Measurements from ENCODE around the gene RNU6-8. TPM values are rescaled to one million over a fixed set of nuclear protein-coding genes. Genes with fewer than 3 reads are reported as not detected.
A peak's percentile ranks its signal among the peaks of the same experiment; 100 is the strongest.

RNU6-8 gene
- polyA plus RNA-seq, 1 experiment = not detected

GRCh38 chr14:32249780-32250179 lies 46.7 kb upstream of the RNU6-8 start:
- ChIA-PET POLR2A (no interaction called here), CTCF (no interaction called here)
- H3K9me3 ChIP-seq (ENCODE audit: control insufficient read depth, insufficient read depth, low read length) = no peaks in the 10 kb centered on the region
- TF ChIP-seq, protein P1, sequence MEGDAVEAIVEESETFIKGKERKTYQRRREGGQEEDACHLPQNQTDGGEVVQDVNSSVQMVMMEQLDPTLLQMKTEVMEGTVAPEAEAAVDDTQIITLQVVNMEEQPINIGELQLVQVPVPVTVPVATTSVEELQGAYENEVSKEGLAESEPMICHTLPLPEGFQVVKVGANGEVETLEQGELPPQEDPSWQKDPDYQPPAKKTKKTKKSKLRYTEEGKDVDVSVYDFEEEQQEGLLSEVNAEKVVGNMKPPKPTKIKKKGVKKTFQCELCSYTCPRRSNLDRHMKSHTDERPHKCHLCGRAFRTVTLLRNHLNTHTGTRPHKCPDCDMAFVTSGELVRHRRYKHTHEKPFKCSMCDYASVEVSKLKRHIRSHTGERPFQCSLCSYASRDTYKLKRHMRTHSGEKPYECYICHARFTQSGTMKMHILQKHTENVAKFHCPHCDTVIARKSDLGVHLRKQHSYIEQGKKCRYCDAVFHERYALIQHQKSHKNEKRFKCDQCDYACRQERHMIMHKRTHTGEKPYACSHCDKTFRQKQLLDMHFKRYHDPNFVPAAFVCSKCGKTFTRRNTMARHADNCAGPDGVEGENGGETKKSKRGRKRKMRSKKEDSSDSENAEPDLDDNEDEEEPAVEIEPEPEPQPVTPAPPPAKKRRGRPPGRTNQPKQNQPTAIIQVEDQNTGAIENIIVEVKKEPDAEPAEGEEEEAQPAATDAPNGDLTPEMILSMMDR (IDR thresholded peaks at IDR 0.05; ENCODE audit: low read depth, low read length) = no peak
- H3K27me3 ChIP-seq (ENCODE audit: control insufficient read depth, insufficient read depth, low read length) = peaks cover 2% of the 10 kb centered on the region
- DNase-seq (ENCODE audit: low read depth, low spot score) = no peak
- no peak overlapping the region for H3K27ac ChIP-seq (ENCODE audit: low read depth, low read length)
- H3K4me3 ChIP-seq (ENCODE audit: low read depth, low read length) = no peak overlapping the region

GRCh38 chr14:32249371-32249770 lies 46.3 kb upstream of the RNU6-8 start:
- POLR2A ChIA-PET = no interaction called here
- TF ChIP-seq, protein P1 (IDR thresholded peaks at IDR 0.05; ENCODE audit: low read depth, low read length) = no peak
- CTCF ChIA-PET = no interaction called here

DNA sequence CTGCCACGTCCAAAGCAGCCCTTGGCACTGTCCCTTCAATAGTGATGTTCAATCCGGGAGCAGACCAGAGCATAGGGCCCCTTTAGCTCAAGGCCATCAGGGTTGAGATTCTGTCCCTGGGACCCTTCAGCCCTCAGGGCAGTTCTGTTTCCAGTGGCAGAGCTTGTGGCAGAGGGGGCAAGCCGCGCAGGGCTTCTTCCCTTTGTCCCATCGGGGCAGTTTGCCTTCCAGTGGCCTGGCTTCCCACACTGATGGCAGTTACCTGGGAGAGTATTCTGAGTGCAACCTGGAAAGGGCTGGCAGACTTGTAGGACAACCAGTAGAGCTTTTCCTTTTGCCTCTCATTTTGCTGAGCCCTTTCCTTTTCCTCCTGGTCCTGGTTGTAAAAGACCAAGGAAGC lies 43.7 kb upstream of the RNU6-8 start:
- no peaks in the 10 kb centered on the region for H3K9me3 ChIP-seq (ENCODE audit: control insufficient read depth, insufficient read depth, low read length)
- TF ChIP-seq, protein P1 (IDR thresholded peaks at IDR 0.05; ENCODE audit: low read depth, low read length) = no peak
- no peak for DNase-seq (ENCODE audit: low read depth, low spot score)
- no peak overlapping the region for H3K27ac ChIP-seq (ENCODE audit: low read depth, low read length)
- H3K27me3 ChIP-seq (ENCODE audit: control insufficient read depth, insufficient read depth, low read length) = peaks cover 2% of the 10 kb centered on the region
- CTCF ChIA-PET = interaction anchor here (1.5 kb wide), 1 partner anchor 8 kb away, joined by 5 read pairs; no protein-coding TSS in a partner anchor
- POLR2A ChIA-PET = no interaction called here
- H3K4me3 ChIP-seq (ENCODE audit: low read depth, low read length) = no peak overlapping the region

More at GRCh38 chr14:32249371-32249770, 46.3 kb upstream of the RNU6-8 start:
- Histone ChIP-seq H3K9me3 (ENCODE audit: control insufficient read depth, insufficient read depth, low read length) (no peaks in the 10 kb centered on the region), H3K4me3 (ENCODE audit: low read depth, low read length) (no peak overlapping the region), H3K27me3 (ENCODE audit: control insufficient read depth, insufficient read depth, low read length) (peaks cover 2% of the 10 kb centered on the region), H3K27ac (ENCODE audit: low read depth, low read length) (no peak overlapping the region)
- DNase-seq (ENCODE audit: low read depth, low spot score) = no peak

GRCh38 chr14:32244404-32244803 lies 41.3 kb upstream of the RNU6-8 start:
- H3K9me3 ChIP-seq (ENCODE audit: control insufficient read depth, insufficient read depth, low read length) = peaks cover 4% of the 10 kb centered on the region; the same call in 1 of the 2 replicates
- no peak overlapping the region for H3K27ac ChIP-seq (ENCODE audit: low read depth, low read length)
- TF ChIP-seq, protein P1 (IDR thresholded peaks at IDR 0.05; ENCODE audit: low read depth, low read length) = peak; percentile 14; the same call in 1 of the 2 replicates
- CTCF ChIA-PET = interaction anchor here (1.1 kb wide), 1 partner anchor 19 kb away, joined by 3 read pairs; no protein-coding TSS in a partner anchor
- H3K4me3 ChIP-seq (ENCODE audit: low read depth, low read length) = no peak overlapping the region
- no peak for DNase-seq (ENCODE audit: low read depth, low spot score)
- POLR2A ChIA-PET = no interaction called here
- H3K27me3 ChIP-seq (ENCODE audit: control insufficient read depth, insufficient read depth, low read length) = peaks cover 2% of the 10 kb centered on the region

DNA sequence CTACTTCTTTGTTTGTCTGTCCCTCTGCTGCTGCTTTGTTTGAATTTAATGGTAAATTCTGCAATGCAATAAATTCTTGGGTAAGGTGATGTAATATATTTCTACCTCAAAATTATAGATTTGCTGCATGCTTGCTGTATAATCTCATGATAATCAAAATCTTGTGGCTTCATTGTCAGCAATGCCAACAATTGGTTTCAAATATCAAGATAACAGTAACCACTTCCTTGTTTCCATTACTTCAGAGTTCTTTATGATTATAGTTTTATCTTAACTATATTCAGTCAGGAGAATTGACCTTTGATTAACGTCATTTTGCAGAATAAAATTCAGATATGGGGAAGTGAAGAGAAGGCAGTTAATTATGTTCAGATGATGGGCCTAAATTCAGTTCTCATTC lies 30.2 kb upstream of the RNU6-8 start:
- Histone ChIP-seq H3K4me3 (ENCODE audit: low read depth, low read length) (no peak overlapping the region), H3K27ac (ENCODE audit: low read depth, low read length) (no peak overlapping the region), H3K9me3 (ENCODE audit: control insufficient read depth, insufficient read depth, low read length) (no peaks in the 10 kb centered on the region), H3K27me3 (ENCODE audit: control insufficient read depth, insufficient read depth, low read length) (no peaks in the 10 kb centered on the region)
- CTCF ChIA-PET = interaction anchor here (1.1 kb wide), 1 partner anchor 22 kb away, joined by 3 read pairs; no protein-coding TSS in a partner anchor
- no peak for DNase-seq (ENCODE audit: low read depth, low spot score)
- POLR2A ChIA-PET = no interaction called here
- TF ChIP-seq, protein P1 (IDR thresholded peaks at IDR 0.05; ENCODE audit: low read depth, low read length) = no peak
